GM18498 (cell line): ENCODE data around the gene FHIT.
A peak's percentile ranks its signal among the peaks of the same experiment; 100 is the strongest.

Source experiments
- ATAC-seq: cut with Tn5 transposase; IDR thresholded peaks from one replicate; pipeline ENCODE4 v1.9.1; 2021; ENCODE audit warnings: mild to moderate bottlenecking, moderate library complexity; ENCODE audit not compliant: unreplicated experiment

Gene FHIT

DNA sequence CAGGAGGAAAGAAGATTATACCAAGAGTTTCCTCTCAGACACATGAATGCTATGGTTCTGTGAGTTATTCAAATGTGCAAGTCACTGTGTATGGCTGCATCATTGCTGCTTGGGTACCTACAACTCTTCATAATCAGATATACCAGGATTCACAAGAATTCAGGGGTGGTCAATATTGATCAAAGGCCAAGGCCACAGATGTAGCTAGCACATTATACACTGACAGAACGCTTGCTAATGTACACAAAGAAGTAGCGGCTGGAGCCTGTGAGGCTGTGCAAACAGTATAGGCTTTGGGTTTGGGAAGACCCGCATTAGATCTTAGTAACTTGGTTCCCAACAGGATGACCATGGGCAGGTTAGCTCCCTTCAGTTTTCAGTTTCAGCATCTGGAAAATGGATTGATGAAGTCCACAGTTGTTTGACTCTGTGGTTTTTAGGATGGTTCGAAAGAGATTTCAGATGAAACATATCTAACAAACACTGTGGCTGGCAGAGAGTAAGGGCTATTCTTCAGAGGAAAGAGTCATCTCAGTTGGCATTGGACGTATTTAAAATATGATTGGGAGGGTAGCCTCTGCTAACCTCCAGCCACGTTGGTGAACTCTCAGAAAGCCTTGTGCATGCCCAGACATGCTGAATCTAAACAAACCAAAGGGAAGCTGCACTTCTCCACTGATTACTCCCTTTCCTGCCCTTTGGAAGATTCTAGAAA, 1452.7 kb downstream of the FHIT start:
- ATAC-seq, result no peak

GRCh38 chr3:59797533-59797932, 1453.7 kb downstream of the FHIT start:
- ATAC-seq, result no peak

- no peak for ATAC-seq
Measured at GRCh38 chr3:59796456-59796855, 1454.8 kb downstream of the FHIT start.

DNA sequence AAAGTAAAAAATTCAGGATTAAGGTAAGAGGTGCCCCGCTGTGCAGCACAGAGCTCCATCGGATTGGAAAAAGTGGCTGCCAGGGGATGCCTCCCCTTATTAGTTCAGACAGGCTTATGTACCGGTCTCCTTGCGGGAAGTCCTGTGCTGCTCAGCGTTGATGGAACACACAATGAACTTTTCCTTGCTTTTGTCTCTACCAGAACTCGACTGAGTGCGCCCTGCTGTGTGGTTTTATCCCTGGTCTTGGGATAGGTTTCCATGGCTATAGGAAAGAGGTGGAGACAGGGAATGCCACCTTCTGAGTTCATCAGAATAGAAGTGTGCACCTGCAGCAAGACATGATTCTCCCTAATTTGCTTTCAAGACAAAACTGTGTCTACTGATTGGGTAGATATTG, 1455.5 kb downstream of the FHIT start:
- no peak for ATAC-seq

- no peak for ATAC-seq
Measured at GRCh38 chr3:59793976-59794375, 1457.3 kb downstream of the FHIT start.

DNA sequence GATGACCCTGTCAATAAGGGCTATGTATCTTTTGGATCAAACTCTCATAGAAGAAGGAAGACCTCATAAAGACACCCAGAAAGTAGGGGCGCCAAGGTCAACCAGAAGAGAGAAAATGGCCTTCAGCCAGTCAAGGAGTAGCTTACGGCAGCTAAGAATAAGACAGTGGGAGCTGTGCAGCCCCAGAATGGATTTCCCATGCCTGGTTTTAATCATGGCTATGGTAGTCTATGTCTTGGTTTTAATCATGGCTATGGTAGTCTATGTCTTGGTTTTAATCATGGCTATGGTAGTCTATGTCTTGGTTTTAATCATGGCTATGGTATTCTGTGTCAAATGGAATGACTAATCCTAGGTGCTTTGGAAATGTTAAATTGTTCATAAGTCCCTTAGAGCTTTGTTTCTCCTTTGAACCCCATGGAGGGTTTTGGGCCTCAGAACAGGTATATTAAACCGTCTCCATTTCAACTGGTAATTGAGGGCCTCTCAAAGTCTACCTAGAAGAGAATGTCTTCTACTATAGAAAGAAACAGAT, 1459.4 kb downstream of the FHIT start:
- no peak for ATAC-seq

DNA sequence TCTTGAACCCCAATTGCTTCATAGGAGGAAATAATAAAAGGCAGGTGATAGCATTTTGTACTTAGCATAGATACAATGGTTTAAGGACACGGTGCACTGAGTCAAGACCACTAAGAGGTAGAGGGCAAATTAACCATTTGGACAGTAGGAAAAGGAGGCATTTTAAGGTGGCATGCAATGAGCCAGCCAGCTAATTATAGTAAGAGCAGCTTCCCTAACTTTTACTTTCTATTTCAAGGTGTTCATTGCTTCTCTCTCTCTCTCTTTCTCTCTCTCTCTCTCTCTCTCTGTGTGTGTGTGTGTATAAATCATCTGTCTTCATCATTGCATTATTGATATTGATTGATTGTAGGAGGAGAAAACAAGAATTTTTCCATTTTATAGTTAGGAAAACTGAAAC, 1461.0 kb downstream of the FHIT start:
- ATAC-seq, result no peak

DNA sequence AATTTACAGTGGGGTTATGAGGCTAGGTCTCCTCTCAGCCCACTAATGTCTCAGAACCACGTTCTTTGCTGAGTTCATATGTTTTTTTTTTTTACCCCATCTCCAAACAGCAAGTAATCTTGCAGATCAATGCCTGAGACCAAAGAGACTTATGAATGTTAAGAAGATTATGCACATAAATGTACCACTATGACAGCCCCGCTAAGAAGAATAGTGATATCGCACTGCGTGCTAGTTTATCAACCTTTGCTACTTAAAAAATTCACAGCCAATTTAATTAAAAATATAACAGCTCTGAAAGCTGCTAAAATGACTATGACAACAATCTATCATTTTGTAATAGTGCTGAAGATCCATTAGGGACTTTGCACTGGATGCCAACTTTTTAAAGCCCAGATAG, 1462.5 kb downstream of the FHIT start:
- no peak for ATAC-seq

GRCh38 chr3:59788133-59788532, 1463.1 kb downstream of the FHIT start:
- ATAC-seq, result no peak

- ATAC-seq, result no peak
Measured at GRCh38 chr3:59786374-59786773, 1464.9 kb downstream of the FHIT start.

DNA sequence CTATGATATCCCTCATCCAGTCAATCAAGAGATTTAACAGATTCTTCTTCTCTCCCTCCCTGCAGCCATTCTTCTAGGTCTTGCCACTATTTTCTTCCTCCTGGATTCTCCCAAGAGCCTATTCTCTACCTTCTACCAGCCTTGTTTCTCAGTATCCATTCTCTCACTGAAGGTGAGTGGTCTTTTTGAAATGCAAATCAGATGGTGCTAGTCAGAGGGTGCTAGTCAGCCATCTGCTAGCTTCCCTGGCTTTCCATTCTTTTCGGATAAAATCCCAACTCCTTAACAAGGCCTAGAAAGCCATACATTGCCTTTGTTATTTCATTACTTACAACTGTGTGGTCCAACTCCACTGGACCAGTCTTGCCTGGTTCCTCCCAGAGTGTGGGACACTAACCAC, 1467.1 kb downstream of the FHIT start:
- ATAC-seq, result no peak

GRCh38 chr3:59783468-59783988, 1467.7 kb downstream of the FHIT start:
- peak; percentile 52 for ATAC-seq

- no peak for ATAC-seq
Measured at GRCh38 chr3:59782664-59783063, 1468.6 kb downstream of the FHIT start.

GRCh38 chr3:59780209-59780608, 1471.0 kb downstream of the FHIT start:
- ATAC-seq, result no peak

DNA sequence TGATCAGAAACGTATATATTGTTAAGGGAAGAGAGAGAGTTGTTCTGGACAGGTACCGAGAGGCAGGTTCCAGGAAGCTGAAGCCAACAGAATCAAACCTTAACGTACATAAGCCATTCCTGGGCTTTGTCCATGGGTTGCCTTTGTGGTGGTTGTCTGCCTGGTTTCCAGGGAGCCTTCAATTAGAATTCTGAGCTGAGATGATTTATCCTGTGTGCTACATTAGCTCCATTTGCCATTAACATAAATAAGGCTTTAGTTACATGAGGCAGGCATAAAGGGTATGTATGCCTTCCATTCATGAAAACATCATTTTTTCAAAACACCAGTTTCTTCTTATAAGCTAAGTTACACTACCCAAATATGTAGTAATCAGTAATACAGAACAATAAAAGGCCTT, 1472.0 kb downstream of the FHIT start:
- ATAC-seq, result no peak

DNA sequence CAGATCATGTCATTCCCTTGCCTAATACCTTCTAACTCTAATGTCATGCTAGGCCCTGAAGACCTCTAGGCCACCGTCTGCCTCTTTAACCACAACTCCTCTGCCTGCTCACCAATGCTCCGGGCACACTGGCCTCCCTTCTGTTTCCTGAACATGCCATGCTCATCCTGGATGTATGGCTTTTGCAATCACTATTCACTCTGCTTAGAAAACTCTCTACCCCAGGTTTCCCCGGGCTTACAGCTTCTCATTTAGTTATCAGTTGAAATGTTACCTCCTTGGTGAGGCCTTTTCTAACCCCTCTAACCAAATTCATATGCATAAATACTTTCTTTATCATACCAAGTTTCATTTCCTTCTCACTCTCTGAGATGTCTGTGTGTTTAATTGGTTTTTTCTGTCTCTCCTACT, 1473.6 kb downstream of the FHIT start:
- ATAC-seq, result peak; percentile 70

DNA sequence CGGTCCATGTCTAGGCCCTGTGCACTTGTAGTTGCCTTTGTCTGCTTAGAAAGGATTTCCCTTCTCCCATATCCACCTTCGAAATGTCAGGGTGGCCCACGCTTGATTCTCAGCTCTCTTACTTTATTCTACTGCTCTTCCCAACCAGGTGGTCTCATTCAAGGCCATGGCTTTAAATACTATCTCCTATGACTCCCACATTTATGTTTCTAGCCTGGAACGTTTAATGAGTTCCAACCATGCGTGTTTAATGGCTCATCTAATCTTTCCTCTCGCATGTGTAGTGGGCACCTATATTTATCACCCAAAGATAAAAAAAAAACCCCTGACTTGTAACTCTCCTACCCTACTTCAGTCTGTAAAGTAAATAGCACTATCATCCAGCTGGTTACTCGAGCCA, 1474.2 kb downstream of the FHIT start:
- no peak for ATAC-seq

DNA sequence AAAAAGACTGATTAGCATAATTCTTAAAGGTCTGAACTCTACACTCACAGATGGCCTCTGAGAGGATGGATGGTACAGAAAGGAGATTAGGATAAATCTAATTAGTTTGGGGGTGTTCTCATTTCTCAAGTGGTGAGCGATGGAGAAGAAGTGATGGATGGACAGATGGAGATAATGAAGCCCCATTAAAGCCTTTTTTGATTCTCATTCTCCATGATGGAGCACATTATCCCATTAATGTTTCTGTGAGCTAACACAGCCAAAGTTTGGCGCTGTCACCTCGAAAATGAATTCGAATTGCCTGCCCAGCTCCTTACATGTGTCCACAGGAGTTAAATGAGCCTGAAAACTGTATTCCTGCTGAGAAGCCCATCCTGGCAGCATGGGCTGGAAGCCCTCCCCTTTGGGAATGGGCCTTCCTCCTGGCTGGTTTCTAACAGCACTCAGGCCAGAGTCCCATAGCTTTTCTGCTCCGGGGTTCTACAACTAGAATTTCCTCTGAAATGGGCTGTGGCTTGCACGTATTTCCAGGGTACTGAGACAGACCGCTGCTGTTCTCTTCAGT, 1475.4 kb downstream of the FHIT start:
- ATAC-seq, result no peak

- no peak for ATAC-seq
Measured at GRCh38 chr3:59775106-59775505, 1476.1 kb downstream of the FHIT start.

GRCh38 chr3:59774634-59775033, 1476.6 kb downstream of the FHIT start:
- ATAC-seq, result no peak

DNA sequence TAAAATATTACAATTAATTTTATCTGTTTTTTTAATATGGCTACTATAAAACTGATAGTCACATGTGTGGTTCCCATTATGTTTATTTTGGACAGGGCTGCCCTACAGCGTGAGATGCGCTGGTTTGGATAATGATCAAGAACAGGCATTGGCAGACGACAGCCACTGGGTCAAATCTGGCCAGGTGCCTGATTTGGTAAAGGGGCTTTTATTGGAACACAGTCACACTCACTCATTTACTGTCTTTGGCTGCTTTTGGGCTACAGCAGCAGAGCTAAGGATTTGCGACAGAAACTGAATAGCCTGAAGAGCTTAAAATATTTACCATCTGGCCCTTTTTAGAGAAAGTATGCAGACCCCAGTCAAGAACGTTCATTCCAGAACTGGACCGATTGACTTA, 1477.3 kb downstream of the FHIT start:
- no peak for ATAC-seq
